ENCODE data around the gene TNNT3.

- TF ChIP-seq SUZ12 (IDR thresholded peaks at IDR 0.05; ENCODE audit: extremely low read depth, insufficient read depth, insufficient read length): no peak
- TF ChIP-seq YY1 (IDR thresholded peaks at IDR 0.05; ENCODE audit: insufficient read depth, insufficient read length): no peak
These were observed 60.1 kb downstream of the TNNT3 start for GRCh38 chr11:1979607-1980006.
